ENCODE data around the gene SPOCK3.
"Not testable (repeated sequence)": the region's sequence is repeated elsewhere in the genome, so short reads cannot be mapped to it uniquely, and the experiment has no call there.

Gene SPOCK3

DNA sequence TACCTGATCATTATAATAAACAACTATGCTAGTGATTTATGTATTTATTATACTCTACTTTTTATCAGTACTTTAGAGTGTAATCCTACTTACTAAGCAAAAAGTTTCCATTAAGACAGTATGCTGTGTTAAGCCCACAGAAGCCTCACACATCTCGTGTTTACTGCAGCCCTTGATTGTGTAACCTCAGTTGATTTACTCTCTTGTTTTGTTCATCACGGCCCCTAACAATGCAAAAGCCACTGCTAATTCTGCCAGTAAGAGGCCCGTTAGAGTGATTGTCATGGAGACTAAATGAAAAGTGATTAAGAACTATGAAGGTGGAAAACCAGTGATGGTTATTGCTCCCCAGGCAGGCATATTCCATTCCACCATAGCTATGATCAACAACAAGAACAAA, 436.2 kb downstream of the SPOCK3 start:
- DNase-seq: no peak

DNA sequence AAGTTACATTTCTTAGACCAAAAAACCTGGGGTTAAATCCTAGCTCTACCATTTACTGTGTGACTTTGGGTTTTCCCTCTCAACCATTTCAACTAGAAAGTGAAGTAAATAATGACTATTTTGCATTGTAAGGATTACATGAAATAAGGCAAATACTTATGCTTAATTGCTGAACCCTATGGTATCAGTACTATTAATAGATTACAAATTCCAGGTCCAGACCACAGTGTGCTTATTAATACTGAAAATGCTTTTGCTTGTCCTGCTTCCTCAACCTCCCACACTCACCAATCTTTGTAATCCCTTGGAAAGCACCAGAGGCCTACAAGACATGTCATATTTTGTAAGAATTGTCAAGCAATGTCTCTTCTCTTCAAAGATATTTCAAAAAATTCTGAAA, 456.5 kb downstream of the SPOCK3 start:
- DNase-seq: no peak

DNA sequence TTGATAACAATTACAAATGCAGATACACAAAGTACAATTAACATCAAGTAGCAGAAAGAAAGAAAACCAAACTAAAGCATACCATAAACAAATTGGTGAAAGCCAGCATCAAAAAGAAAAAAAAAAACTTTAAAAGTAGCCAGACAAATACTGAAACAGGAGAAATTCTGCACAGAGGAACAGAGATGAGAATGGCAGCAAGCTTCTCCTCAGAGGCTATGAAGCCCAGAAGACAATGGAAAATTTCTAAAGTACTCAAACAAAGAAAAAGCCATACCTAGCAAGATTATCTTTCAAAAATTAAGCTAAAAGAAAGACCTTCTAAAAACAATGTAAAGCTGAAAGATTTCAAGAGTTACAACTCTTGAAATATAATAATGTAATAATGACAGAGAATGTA, 471.3 kb downstream of the SPOCK3 start:
- DNase-seq: no peak

DNA sequence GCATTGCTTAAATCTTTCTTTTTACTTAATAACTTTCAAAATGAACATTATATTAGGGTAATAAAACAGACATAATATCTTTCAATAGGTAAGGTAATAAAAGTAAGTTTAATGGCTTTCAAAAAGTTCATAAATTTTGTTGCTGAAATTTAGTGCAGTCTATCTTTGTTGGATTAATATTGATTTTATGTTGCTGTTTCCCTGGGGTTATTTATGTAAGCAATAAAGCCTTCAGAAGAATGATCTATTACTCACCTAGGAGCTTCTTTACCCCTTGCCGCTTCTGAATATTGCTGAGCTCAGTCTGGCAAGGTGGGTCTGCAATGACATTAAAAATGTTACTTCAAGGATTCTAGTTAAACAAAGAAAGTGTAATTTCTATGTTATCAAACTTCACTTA, 492.6 kb downstream of the SPOCK3 start:
- DNase-seq: no peak

DNA sequence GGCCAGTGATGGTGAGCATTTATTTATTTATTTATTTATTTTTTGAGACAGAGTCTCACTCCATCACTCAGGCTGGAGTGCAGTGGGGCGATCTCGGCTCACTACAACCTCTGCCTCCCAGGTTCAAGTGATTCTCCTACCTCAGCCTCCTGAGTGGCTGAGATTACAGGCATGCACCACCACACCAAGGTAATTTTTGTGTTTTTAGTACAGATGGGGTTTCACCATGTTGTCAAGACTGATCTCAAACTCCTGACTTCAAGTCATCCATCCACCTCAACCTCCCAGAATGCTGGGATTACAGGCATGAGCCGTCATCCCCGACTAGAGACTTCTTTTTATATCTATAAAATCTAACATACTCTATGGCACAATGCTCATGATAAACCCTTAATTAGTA, 495.1 kb downstream of the SPOCK3 start:
- not testable (repeated sequence) for DNase-seq

DNA sequence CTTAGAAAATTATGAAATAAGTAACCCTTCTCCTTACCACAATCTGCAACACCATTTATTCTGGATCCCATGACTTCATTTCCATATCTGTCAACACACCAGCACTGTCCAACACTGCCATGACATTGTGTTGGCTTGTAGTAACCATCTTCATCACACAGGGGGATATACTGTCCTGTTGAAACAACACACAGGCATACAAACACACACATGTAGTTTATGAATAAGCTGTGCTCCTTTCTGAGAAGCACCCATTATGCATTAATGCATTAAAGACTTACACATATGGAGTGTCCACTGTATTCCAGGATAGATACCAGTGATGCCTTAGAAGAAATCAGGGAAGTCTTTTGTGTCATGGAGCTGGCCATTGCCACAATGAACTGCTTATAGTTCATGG, 496.9 kb downstream of the SPOCK3 start:
- DNase-seq: no peak

DNA sequence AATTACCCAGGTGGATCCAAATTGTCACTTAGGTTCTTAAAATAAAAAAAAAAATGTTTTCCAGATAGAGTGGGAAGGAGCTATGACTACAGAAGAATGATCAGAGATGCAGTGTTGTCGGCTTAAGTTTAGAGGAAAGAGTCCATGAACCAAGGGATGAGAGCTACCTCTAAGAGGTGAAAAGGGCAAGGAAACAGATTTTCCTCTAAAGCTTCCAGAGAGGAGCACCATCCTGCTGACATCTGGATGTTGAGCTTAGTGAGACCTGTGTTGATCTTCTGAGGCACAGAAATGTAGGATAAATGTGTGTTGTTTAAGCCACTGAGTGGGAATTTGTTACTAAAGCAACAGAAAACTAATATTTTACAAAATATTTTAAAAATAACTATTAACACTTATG, 498.7 kb downstream of the SPOCK3 start:
- no peak for DNase-seq

DNA sequence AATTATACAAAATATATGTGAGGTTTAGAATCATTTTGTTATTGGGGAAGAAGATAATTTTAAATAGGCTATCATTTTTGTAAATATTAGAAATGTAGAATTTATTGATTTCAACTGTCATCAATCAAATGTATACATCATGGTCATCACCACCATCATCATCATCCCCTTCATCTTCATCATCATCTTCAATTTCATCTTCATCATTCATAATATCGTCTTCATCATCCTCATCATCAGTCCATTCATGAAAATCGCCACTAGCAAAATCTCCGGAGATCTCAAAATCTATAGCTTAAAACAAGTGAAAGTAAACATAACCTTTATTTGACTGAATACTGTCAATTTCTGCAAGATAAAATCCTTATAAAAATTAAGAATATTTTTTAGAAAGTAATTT, 499.5 kb downstream of the SPOCK3 start:
- DNase-seq: no peak

DNA sequence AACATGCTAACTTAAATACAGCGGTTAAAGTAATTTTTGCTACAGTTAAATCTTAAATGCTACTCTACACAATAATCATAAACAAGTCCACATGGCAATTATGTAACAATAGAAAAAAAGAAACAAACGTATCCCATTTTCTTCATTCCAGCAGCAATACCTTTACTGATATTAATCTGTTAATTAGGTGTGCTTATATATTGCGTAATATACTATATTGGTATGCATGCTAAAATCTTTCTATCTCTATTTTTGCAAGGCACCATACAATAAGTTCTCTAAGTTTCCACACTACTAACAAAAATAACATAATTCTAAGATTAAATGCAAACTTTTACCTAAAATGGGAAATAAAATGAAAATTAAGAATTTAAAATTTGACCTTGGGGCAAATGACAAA, 500.6 kb downstream of the SPOCK3 start:
- no peak for DNase-seq

DNA sequence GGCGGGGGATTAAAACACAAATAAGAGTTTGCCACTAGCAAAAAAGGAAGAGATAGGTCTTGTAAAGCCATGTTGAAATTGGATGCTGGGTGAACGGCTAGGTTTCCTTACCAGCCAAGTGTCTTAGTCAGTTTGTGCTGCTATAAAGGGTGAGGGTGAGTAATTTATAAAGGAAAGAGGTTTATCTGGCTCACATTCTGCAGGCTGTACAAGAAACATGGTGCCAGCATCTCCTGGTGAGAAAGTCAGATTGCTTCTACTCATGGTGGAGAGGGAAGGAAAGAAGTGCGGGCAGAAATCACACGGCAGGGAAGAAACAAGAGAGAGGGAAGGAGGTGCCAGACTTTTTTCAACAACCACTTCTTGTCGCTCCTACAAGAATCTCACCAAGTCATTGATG, 507.5 kb downstream of the SPOCK3 start:
- no peak for DNase-seq

DNA sequence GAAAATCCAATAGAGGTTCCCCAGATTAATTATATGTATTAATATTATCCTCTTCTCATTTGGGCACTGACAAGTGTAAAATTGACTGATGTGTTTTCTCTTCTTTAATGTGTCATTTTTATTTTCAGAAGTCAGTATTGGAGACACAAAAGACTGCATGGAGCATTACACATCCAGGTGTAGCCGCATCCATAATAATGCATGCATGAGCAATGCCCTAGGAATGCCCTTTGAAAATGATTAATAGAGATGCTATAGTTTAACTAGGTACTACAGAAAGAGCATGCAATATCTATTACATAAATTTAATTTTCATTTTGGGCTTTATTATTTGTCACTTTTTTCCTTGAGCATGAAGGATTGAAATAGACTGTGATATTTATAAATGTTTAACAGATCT, 509.9 kb downstream of the SPOCK3 start:
- no peak for DNase-seq

DNA sequence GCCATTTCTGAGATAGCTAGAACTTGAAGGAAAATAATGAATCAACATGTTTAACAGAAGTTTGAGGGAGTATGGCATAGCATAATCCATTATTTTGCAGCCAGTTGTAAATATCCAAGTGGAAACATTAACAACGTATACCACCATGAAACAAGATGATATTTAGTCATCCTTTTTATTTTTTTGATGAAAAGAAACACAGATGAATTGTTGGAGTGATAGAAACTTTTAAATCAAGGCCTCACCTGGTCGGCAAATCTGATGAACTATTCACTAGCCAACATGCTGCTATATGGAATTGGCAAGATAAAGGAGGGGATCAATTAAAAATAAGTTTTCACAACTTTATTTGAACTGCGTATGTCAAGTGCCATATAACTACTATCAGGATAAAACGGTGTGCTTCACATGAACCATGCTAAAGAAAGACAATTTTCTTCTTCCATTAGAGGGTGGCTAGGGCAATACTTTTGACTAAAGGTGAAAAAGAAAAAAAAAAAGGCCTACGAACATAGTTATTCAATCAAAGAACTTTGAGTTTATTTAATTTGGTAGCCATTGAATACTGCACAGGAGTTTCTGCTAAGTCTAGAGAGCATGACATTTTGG, 510.7 kb downstream of the SPOCK3 start:
- no peak for DNase-seq

DNA sequence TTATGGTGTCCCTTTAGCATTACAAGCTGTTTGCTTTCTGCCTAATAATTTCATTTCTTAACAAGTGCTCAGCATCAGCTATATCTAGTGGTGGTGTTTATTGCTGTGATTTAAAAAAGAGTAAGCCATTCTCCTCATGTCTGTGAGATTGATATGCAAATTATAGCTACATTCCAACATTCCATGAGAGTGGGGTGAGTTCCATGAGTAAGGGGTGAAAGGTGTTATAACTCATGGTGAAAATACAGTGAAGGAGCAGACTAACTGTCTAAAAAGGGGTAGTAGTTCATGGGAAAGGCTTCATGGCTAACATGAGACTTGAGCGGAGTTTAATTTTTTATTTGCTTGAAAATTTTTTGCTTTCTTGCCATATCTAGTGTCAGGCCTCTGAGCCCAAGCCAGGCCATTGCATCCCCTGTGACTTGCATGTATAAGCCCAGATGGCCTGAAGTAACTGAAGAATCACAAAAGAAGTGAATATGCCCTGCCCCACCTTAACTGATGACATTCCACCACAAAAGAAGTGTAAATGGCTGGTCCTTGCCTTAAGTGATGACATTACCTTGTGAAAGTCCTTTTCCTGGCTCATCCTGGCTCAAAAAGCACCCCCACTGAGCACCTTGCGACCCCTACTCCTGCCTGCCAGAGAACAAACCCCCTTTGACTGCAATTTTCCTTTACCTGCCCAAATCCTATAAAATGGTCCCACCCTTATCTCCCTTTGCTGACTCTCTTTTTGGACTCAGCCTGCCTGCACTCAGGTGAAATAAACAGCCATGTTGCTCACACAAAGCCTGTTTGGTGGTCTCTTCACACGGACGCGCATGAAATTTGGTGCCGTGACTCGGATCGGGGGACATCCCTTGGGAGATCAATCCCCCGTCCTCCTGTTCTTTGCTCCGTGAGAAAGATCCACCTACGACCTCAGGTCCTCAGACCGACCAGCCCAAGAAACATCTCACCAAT, 518.3 kb downstream of the SPOCK3 start:
- not testable (repeated sequence) for DNase-seq

DNA sequence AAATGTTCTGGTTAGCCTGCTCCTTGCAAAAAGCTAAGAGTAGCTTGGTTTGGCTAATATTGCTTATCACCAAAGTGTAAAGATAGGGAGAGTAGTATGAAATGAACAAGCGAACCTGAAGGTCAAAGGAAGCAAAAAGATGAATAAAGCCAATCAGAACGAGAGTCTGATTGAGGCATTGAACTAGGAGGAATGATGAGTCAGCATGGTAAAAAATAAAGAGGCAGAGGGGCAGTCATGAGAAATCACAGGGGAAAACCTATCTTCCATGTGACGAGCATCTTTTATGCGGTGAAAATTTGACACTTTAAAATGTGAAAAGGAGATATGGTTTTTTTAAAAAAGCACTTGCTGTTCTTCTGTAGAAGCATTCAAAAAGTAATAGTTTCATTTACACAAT, 533.7 kb downstream of the SPOCK3 start:
- no peak for DNase-seq

DNA sequence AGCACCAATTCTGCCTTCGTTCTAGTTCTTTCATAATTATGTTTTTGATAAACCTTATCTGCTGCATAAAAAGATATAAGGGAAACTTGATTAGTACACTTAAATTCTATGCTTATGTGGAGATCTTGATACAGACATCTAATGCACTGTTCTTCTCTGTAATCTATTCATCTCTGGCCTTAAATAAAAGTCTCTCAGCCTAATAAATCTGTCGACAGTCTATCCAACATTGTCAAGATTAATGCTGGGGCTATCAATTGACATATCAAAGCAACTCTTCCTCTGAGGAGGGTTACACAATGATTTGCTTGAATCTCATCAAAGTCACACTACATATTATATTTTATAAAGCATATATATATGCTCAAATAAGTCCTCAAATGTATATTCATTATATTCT, 545.5 kb downstream of the SPOCK3 start:
- no peak for DNase-seq

DNA sequence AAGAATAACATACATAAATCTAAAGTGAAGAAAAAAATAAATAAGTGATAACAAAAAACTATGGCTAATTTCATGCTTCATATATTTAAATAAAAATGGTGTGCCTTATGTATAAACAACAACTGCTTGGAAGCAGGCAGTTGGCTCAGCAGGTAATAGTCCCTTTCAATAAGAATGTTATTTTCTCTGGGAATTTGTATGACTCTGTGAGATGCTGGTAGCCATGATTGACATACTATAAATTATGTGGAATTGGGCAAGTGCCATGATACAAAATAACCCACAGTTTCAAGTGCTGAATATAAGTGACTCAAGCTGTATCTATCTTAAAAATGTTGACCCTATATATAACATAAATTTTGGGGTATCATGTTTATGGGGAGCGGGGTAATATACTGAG, 546.5 kb downstream of the SPOCK3 start:
- DNase-seq: no peak
